GM19463 (cell line): ENCODE measurements around the gene DHX35.
"Not testable (repeated sequence)": the region's sequence is repeated elsewhere in the genome, so short reads cannot be mapped to it uniquely, and the experiment has no call there.

Experiments
- ATAC-seq: cut with Tn5 transposase; IDR thresholded peaks from one replicate; pipeline ENCODE4 v1.9.1; 2021; ENCODE audit warnings: mild to moderate bottlenecking, moderate library complexity; ENCODE audit not compliant: unreplicated experiment

Gene DHX35

DNA sequence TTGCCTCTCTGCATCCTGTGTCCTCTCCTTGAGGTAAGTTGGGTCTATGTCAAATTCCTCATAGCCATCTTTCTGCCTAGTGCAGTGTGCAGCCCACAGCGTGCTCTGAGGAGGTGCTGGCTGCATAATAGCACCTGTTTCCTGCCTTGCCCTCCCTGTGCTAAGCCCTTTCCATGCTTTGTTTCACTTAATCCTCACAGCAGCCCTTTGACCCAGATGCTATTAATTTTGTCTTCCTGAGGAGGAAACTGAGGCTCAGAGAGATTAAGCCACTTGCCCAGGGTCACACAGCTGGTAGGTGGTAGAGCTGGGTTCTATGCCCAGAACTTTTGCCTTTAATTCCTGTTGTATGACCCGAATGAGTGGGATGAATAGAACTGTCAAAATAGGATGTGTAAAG, 22.5 kb upstream of the DHX35 start:
- no peak for ATAC-seq

DNA sequence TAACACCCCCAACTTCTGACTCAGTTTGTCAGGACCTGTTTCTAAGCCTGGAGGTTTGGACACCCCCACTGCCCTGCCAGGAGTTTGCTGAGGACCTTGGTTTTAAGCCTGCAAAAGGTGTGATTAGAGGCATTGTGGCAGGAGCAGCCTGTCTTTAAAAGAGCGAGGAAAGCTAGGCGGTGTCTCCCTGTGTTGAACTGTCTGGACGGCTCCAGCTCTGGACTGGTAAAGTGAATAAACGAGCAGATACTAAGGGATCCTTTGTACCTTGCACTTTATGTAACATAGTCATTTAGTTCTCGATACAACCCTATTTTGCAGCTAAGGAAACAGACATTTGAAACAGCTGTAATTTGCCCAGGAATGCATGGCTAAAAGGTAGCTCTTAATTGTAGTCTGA, 21.5 kb upstream of the DHX35 start:
- ATAC-seq, result no peak

GRCh38 chr20:38941726-38942389, 20.3 kb upstream of the DHX35 start:
- ATAC-seq, result no peak

GRCh38 chr20:38945012-38945411, 17.1 kb upstream of the DHX35 start:
- no peak for ATAC-seq

DNA sequence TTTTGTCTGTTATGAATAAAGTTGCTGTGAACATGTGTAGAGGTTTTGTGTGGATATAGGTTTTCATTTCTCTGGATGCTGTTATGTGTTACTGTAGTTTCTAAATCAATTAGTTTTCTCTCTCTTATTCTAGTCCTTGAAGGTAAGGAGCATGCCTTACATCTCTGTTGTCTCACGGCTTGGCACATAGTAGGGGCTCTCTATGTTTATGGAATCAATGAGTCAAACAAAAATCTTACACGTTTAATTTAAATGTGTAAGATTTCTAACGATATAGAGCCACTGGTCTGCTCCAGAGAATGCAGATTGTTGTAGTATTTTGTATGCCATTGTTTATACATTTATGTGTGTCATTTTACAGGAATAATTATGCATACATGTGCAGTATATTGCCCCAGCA, 15.3 kb upstream of the DHX35 start:
- no peak for ATAC-seq

DNA sequence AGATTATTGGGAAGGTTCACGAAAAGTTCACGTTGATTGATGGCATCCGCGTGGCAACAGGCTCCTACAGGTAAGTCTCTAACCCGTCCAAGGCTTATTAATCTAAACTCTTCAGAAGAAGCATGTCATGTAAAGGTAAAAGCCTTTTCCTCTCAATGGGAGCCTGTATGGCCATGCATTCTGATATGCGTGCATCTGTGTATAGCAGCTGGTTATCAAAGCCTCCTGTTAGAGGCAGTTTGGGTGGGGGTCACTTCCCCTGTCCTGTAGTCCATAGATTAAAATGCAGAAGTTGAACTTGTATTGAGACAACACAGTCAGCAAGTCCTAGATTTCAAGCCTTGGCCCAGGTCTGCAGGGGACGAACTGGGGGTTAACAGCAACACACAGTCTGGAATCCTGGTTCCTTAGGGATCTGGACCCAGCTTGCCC, 14.2 kb upstream of the DHX35 start:
- ATAC-seq, result no peak

DNA sequence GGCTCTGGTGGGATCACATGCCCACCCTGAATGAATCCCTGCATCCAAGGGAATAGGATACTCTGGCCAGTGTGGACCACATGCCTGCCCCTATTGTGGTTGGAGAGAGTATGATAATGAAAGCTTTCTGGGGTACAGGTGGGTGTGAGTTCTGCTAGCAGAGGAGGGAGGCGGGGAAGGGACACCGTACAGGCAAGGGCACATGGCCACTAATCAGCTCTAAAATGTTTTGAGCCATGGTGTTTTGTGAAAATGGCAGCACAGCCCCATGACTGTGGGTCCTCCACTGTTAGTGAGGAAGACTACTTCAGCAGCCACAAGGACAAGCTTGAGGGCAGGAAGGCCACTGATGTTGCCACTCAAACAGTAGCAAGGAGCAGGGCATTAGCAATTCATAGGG, 11.9 kb upstream of the DHX35 start:
- no peak for ATAC-seq

GRCh38 chr20:38951611-38952010, 10.5 kb upstream of the DHX35 start:
- no peak for ATAC-seq

- ATAC-seq, result no peak
Measured at GRCh38 chr20:38952153-38952552, 10.0 kb upstream of the DHX35 start.

DNA sequence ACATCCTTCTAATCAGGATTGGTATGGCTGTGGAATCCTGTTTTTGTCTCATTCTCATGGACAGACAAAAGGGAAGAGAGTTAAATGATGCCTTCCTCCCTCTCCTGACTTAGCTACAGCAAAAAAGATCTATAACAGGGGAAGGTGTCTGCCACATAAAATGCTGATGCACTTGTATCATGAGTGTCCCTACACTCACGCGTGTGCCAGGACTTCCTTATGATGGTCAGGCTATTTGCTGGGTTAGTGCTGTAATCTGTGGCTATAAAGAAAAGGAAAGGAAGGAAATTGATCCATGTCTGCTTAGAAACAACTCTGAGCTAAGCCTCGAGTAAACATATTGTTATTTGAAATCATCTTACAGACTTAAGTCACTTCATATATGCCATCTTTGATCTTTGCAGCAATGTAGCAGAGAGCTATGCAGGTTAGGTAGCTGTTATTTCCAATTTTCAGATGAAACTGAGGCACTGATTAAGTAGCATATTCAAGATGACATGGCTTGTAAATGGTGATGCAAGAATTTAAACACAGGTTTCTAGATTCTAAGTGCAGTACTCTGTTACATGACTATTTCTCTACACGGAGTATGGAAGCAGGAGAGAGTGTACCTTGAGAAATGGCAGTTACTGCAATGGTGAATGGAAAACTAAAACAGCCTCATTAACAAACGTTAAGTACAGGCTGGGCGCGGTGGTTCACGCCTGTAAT, 8.4 kb upstream of the DHX35 start:
- no peak for ATAC-seq

- no peak for ATAC-seq
Measured at GRCh38 chr20:38957235-38957876, 4.8 kb upstream of the DHX35 start.

DNA sequence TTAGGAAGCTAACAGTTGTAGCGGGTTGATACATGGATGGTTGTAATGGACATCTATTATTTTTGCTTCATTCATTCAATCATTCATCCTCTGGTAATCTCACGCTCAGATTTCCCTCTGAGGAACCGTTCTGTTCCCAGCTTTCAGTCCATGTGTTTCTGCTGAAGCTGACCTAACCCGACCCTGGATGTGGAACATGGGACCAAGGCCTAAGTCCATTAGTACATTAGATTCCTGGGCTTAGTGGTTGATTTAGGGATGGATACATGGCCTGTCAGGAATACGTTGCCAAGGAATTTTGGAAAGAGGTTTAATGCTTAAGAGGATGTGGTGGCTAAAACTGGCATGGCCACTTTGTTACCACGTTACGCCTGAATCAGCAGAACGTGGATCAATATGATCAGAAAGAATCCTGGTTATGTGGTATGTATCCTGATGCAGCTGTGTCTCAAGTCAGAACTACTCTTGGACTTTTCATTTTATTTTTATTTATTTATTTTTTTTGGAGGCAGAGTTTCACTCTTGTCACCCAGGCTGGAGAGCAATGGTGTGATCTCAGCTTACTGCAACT, 4.1 kb upstream of the DHX35 start:
- no peak for ATAC-seq

- not testable (repeated sequence) for ATAC-seq
Measured at GRCh38 chr20:38960187-38960687, 1.9 kb upstream of the DHX35 start.

GRCh38 chr20:38961530-38962043, 557 bp upstream of the DHX35 start:
- no peak for ATAC-seq

GRCh38 chr20:38962928-38963401, 821 bp downstream of the DHX35 start:
- no peak for ATAC-seq

- ATAC-seq, result no peak
Measured at GRCh38 chr20:38963745-38964144, 1.6 kb downstream of the DHX35 start.

DNA sequence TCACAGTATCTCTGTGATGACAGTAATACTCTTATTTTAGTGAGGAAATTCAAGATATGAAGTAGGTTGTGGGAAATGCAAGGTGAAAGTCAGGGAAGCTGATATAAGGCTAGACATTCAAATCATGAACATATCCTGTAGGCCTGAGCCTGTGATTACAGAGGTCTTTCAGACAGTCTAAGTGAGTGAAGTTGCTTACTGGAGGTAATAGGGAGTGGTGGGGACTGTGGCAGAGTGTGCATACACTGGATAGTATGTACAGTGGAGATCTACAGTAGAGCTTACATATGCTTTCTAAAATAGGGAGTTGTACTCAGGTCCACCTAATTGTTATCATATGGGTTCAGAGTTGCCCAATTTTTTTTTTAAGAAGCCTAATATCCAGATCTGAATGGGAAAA, 3.1 kb downstream of the DHX35 start:
- no peak for ATAC-seq

GRCh38 chr20:38968090-38968489, 5.9 kb downstream of the DHX35 start:
- no peak for ATAC-seq

DNA sequence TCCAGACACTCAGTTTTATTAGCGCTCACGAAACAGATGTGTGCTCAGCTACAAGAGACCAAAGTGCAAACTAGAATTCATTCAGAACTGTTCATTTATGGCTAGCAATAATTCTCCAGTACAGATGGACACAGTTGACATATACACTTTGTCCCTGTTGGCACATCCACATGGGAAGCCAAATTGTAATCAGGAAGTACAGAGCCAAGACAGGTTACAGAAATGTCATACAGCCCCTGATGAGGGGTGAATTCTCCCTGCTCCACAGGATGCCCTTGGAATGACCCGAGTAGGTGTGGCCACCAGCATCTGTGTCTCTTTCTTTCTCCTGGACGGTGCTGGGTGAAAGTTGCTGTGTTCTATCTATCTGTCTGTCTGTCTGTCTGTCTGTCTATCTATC, 7.6 kb downstream of the DHX35 start:
- no peak for ATAC-seq

GRCh38 chr20:38970302-38970701, 8.2 kb downstream of the DHX35 start:
- ATAC-seq, result no peak

DNA sequence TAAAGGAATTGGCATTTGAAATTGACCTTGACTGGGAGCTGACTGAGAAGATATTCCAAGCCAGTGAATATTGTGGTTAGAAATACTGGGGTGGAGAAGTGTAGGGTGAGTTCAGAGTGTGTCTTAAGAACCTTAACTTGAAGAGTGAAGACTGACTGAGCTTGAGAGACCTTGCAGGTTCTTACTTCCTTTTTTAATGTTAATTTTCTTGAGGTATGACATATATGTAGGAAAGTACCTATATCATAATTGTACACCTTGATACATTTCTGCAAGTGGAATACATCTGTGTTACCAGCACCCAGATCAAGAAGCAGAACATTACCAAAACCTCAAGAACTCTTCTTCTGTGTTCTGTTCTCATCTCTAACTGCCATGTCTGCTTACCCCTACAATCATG, 11.0 kb downstream of the DHX35 start:
- no peak for ATAC-seq
